Activated T-helper 17 cell treated with anti-CD3 and anti-CD28 coated beads, Interleukin-2, amount 50 U/mL, for 72 hours (primary cell): Measurements from ENCODE around the gene NME9. TPM values are rescaled to one million over a fixed set of nuclear protein-coding genes. Genes with fewer than 3 reads are reported as not detected.

ENCODE experiments used
- ATAC-seq: fragments of 150-1000 bp; cut with Tn5 transposase; replicated peaks from 2 replicates; pipeline ENCODE4 v1.10.0; 2021; ENCODE audit warnings: mild to moderate bottlenecking, moderate library complexity
- H3K27ac Mint-ChIP-seq: one replicate; pipeline ENCODE4 v1.8.0; 2022; ENCODE audit warnings: mixed read lengths
- H3K27me3 Mint-ChIP-seq: one replicate; pipeline ENCODE4 v1.8.0; 2022; ENCODE audit warnings: mixed read lengths
- H3K36me3 Mint-ChIP-seq: one replicate; pipeline ENCODE4 v1.8.0; 2022; ENCODE audit warnings: low read depth, mild to moderate bottlenecking, mixed read lengths
- H3K4me1 Mint-ChIP-seq: one replicate; pipeline ENCODE4 v1.8.0; 2022; ENCODE audit warnings: mixed read lengths
- H3K4me3 Mint-ChIP-seq: one replicate; pipeline ENCODE4 v1.8.0; 2022; ENCODE audit warnings: mild to moderate bottlenecking, mixed read lengths
- H3K9me3 Mint-ChIP-seq: one replicate; pipeline ENCODE4 v1.8.0; 2022; ENCODE audit warnings: mixed read lengths
- total RNA-seq, 2 donors: library from RNA; stranded (reverse); gene quantifications; one replicate each; pipeline ENCODE4 v1.2.3, GENCODE V29; 2022

The NME9 gene
- total RNA-seq, 2 donors from 2014 or later, result 1.6 to 6.8 TPM

GRCh38 chr3:138367326-138367850, 37.7 kb upstream of the NME9 start:
- Mint-ChIP-seq H3K4me1 (peaks cover 8% of the 10 kb centered on the region), H3K4me3 (no peak overlapping the region), H3K36me3 (no peaks in the 10 kb centered on the region), H3K9me3 (no peaks in the 10 kb centered on the region), H3K27me3 (peaks cover 13% of the 10 kb centered on the region), H3K27ac (no peak overlapping the region)
- ATAC-seq, result no peak

- Mint-ChIP-seq H3K36me3 (no peaks in the 10 kb centered on the region), H3K9me3 (no peaks in the 10 kb centered on the region), H3K4me3 (no peak overlapping the region), H3K4me1 (peaks cover 5% of the 10 kb centered on the region), H3K27me3 (peaks cover 4% of the 10 kb centered on the region), H3K27ac (no peak overlapping the region)
- no peak for ATAC-seq
These were observed 36.5 kb upstream of the NME9 start for GRCh38 chr3:138366006-138366759.

- H3K27ac Mint-ChIP-seq, result no peak overlapping the region
- no peaks in the 10 kb centered on the region for H3K9me3 Mint-ChIP-seq
- H3K4me3 Mint-ChIP-seq, result no peak overlapping the region
- ATAC-seq, result no peak
- H3K27me3 Mint-ChIP-seq, result no peaks in the 10 kb centered on the region
- no peaks in the 10 kb centered on the region for H3K4me1 Mint-ChIP-seq
- H3K36me3 Mint-ChIP-seq, result no peaks in the 10 kb centered on the region
These were observed 35.6 kb upstream of the NME9 start for GRCh38 chr3:138365253-138365555.

GRCh38 chr3:138364356-138365252, 35.0 kb upstream of the NME9 start:
- no peak for ATAC-seq
- Mint-ChIP-seq H3K4me3 (no peak overlapping the region), H3K27me3 (no peaks in the 10 kb centered on the region), H3K4me1 (no peaks in the 10 kb centered on the region), H3K36me3 (no peaks in the 10 kb centered on the region), H3K9me3 (no peaks in the 10 kb centered on the region), H3K27ac (no peak overlapping the region)

- no peak for ATAC-seq
- no peaks in the 10 kb centered on the region for H3K4me1 Mint-ChIP-seq
- H3K36me3 Mint-ChIP-seq, result no peaks in the 10 kb centered on the region
- no peaks in the 10 kb centered on the region for H3K9me3 Mint-ChIP-seq
- no peak overlapping the region for H3K27ac Mint-ChIP-seq
- no peak overlapping the region for H3K4me3 Mint-ChIP-seq
- no peaks in the 10 kb centered on the region for H3K27me3 Mint-ChIP-seq
These were observed 33.7 kb upstream of the NME9 start for GRCh38 chr3:138363322-138363721.

GRCh38 chr3:138362538-138362937, 32.9 kb upstream of the NME9 start:
- Mint-ChIP-seq H3K27me3 (no peaks in the 10 kb centered on the region), H3K36me3 (no peaks in the 10 kb centered on the region), H3K9me3 (no peaks in the 10 kb centered on the region), H3K4me3 (no peak overlapping the region), H3K4me1 (no peaks in the 10 kb centered on the region), H3K27ac (no peak overlapping the region)
- ATAC-seq, result no peak

- Mint-ChIP-seq H3K4me3 (no peak overlapping the region), H3K27ac (no peak overlapping the region), H3K9me3 (no peaks in the 10 kb centered on the region), H3K36me3 (no peaks in the 10 kb centered on the region), H3K27me3 (no peaks in the 10 kb centered on the region), H3K4me1 (no peaks in the 10 kb centered on the region)
- ATAC-seq, result no peak
These were observed 31.9 kb upstream of the NME9 start for GRCh38 chr3:138361561-138361971.

GRCh38 chr3:138360869-138361525, 31.3 kb upstream of the NME9 start:
- no peaks in the 10 kb centered on the region for H3K27me3 Mint-ChIP-seq
- H3K36me3 Mint-ChIP-seq, result no peaks in the 10 kb centered on the region
- H3K4me1 Mint-ChIP-seq, result no peaks in the 10 kb centered on the region
- H3K27ac Mint-ChIP-seq, result no peak overlapping the region
- ATAC-seq, result no peak
- no peak overlapping the region for H3K4me3 Mint-ChIP-seq
- no peaks in the 10 kb centered on the region for H3K9me3 Mint-ChIP-seq

- Mint-ChIP-seq H3K4me3 (no peak overlapping the region), H3K4me1 (no peaks in the 10 kb centered on the region), H3K9me3 (no peaks in the 10 kb centered on the region), H3K27ac (no peak overlapping the region), H3K27me3 (no peaks in the 10 kb centered on the region), H3K36me3 (no peaks in the 10 kb centered on the region)
- ATAC-seq, result no peak
These were observed 30.5 kb upstream of the NME9 start for GRCh38 chr3:138359919-138360868.

GRCh38 chr3:138359148-138359918, 29.7 kb upstream of the NME9 start:
- no peak overlapping the region for H3K27ac Mint-ChIP-seq
- no peaks in the 10 kb centered on the region for H3K4me1 Mint-ChIP-seq
- no peak overlapping the region for H3K4me3 Mint-ChIP-seq
- H3K27me3 Mint-ChIP-seq, result no peaks in the 10 kb centered on the region
- H3K9me3 Mint-ChIP-seq, result no peaks in the 10 kb centered on the region
- no peaks in the 10 kb centered on the region for H3K36me3 Mint-ChIP-seq
- no peak for ATAC-seq

- Mint-ChIP-seq H3K9me3 (no peaks in the 10 kb centered on the region), H3K27ac (no peak overlapping the region), H3K36me3 (no peaks in the 10 kb centered on the region), H3K27me3 (no peaks in the 10 kb centered on the region), H3K4me3 (no peak overlapping the region), H3K4me1 (no peaks in the 10 kb centered on the region)
- no peak for ATAC-seq
These were observed 27.2 kb upstream of the NME9 start for GRCh38 chr3:138356730-138357405.

GRCh38 chr3:138355071-138355470, 25.4 kb upstream of the NME9 start:
- Mint-ChIP-seq H3K27me3 (no peaks in the 10 kb centered on the region), H3K27ac (no peak overlapping the region), H3K9me3 (no peaks in the 10 kb centered on the region), H3K4me3 (no peak overlapping the region), H3K4me1 (no peaks in the 10 kb centered on the region), H3K36me3 (no peaks in the 10 kb centered on the region)
- ATAC-seq, result no peak

- Mint-ChIP-seq H3K27ac (no peak overlapping the region), H3K9me3 (no peaks in the 10 kb centered on the region)
- no peak for ATAC-seq
These were observed 24.7 kb upstream of the NME9 start for GRCh38 chr3:138354376-138354775.

More at GRCh38 chr3:138354376-138354775, 24.7 kb upstream of the NME9 start:
- no peaks in the 10 kb centered on the region for H3K36me3 Mint-ChIP-seq
- H3K27me3 Mint-ChIP-seq, result peaks cover 2% of the 10 kb centered on the region
- H3K4me3 Mint-ChIP-seq, result no peak overlapping the region
- no peaks in the 10 kb centered on the region for H3K4me1 Mint-ChIP-seq
